Measurements from ENCODE around the gene PTPMT1. TPM values are rescaled to one million over a fixed set of nuclear protein-coding genes. Genes with fewer than 3 reads are reported as not detected.
A peak's percentile ranks its signal among the peaks of the same experiment; 100 is the strongest.

The PTPMT1 gene
- polyA plus RNA-seq, 4 donors: 50.9 to 65.6 (median 58.7) TPM

DNA sequence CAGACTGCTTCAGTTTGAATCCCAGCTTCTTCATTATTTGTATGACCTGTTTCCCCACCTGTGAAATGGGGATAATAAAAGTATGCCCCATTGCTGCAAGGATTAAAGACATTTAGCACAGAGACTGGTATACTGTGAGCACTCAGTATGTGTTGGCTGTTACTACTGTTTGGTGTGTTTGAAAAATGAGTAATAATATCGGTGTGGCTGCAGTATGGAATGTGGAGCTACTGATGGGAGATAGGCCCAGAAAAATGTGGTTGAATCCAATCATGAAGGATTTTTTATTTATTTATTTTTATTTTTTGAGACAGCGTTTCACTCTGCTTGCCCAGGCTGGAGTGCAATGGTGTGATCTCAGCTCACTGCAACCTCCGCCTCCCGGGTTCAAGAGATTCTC lies 37.9 kb downstream of the PTPMT1 start:
- no peak for DNase-seq (ENCODE audit: low read depth in 4 of 4, low spot score in 2 of 4)

DNA sequence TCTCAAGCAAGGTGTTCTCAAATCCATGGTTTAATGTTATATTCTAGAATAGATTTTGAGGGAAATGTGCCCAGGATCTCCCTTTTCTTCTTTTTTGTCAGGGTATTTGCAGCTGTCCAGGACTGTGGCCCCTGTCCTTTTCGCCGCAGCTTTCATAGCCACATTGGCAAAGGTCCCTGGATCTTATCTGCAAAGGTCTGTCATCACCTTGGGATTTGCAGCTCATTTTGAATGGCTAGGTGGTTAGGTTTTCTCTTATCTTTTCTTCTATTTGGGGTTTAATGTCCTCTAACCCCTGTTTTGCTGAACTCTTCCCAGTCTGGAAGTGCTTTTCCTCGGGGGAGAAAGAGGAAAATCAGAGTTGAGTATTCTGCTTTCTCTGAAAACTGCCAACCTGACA lies 40.5 kb downstream of the PTPMT1 start:
- DNase-seq (ENCODE audit: low read depth in 4 of 4, low spot score in 2 of 4): no peak

DNA sequence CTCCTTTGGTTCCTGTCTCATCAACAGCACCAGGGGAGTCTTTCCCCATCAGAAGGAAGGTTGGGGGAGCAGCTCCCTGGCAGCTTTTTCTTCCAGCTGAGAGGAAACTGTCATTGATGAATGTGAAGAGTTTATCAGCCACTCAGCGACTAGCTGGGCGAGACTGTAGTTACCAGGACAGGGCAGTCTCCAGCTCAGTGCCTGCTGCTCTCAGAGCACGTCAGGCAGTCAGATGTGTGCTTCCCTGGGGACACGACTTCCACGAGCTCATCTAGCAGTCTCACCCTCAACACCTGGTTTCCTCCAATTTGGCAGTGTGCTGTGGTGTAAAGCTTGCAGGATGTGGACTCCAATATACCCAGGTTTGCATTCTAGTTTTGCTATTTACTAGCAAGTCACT lies 41.3 kb downstream of the PTPMT1 start:
- no peak for DNase-seq (ENCODE audit: low read depth in 4 of 4, low spot score in 2 of 4)

DNA sequence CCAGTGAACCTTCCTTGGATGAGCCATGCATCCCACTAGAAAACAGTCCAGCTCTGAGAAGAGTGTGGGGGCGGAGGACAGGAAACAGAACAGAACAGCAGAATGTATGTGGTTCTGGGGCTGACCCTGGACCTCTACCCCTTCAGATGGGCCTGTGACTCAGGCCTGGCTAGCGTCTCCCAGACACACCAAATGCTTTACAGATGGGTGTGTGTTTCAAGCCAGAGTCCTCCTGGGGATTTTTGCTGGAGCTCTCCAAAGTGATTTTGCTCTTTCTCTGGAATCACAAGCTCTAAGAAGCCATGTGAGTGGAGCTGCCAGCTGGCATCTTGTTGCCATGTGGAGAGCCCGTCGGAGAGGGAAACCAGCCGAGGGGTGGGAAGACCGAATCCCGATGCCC lies 42.0 kb downstream of the PTPMT1 start:
- no peak for DNase-seq (ENCODE audit: low read depth in 4 of 4, low spot score in 2 of 4)

DNA sequence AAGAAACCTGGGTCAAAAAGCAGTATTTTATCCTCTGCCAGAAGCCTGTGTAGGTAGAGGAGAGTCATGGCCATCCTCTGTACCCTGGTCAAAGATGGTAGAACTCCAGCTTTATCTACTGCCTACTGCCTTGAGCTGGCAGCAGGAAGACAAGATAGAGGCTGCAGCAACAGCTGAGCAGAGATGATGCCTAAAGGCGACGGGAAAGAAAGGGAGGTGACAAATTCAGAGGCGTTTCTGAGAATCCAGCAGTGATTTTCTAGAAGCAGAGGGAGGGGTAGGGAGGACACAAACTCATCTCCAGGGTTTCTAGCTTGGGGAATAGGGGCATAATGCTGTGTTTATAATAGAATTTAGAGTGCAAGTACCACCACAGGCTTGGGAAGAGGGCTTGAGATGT lies 44.3 kb downstream of the PTPMT1 start:
- no peak for DNase-seq (ENCODE audit: low read depth in 4 of 4, low spot score in 2 of 4)

DNA sequence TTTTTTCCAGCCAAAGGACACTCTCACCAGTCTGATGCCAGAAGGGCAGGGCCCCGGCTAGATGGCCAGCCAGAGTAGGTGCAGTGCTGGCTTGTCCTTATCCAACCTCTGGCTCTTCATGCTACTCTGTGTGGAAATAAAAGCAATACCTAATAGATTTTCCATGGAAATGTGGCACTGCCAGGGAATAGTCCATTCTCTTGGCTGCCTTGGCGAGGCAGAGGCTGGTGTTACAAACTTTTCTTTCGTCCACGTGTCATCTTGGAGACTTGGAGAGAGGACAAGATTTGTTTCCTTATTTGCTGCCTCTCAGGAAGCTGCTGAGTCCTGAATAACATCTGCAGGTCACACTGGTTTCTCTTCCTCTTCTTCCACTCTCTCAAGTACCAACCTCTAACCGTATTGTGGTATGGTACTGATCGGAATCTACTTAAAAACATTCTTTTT lies 46.0 kb downstream of the PTPMT1 start:
- DNase-seq (ENCODE audit: low read depth in 4 of 4, low spot score in 2 of 4): no peak

DNA sequence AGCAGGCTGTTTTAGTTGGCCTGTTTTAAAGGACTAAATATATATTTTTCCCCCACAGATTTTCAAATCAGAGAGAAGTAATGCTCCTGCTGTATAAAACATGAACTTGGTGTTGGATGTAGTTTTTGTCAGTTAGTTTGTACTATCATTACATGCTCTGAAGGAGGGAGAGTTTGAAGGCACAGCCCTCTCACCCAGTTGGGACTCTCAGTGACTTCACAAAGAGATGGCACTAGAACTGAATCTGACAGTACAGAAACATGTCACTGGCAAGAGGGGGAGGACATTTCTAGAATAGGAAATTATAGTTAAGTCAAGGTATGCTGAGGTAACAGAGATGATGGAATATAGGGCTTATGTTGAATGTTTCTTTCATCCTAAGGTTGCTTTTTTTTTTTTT lies 49.9 kb downstream of the PTPMT1 start:
- DNase-seq (ENCODE audit: low read depth in 4 of 4, low spot score in 2 of 4): no peak

DNA sequence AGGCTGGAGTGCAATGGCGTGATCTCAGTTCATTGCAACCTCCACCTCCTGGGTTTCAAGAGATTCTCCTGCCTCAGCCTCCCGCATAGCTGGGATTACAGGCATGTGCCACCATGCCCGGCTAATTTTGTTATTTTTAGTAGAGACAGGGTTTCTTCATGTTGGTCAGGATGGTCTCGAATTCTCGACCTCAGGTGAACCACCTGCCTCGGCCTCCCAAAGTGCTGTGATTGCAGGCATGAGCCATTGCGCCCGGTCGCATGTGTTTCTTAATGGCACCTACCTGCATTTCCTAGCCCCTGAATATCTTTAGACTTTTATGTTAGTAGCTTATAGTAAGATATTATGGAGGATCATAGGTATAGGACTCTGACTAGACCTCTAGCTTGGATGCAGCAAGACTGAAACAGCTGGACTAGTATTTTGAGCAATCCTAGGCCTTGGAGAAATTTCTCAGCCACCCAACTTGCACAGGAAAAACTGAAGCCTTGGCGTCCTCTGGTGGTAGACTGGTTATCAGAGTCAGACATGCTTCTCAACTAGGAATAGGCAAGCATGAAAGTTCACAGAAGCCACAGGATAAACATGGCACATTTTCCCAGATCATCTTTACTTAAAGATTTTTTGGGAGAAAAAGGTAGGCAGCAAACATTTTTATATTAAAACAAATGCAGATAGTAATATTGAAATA lies 51.5 kb downstream of the PTPMT1 start:
- DNase-seq (ENCODE audit: low read depth in 4 of 4, low spot score in 2 of 4): peak in 1 of 4 donors; percentile 44

DNA sequence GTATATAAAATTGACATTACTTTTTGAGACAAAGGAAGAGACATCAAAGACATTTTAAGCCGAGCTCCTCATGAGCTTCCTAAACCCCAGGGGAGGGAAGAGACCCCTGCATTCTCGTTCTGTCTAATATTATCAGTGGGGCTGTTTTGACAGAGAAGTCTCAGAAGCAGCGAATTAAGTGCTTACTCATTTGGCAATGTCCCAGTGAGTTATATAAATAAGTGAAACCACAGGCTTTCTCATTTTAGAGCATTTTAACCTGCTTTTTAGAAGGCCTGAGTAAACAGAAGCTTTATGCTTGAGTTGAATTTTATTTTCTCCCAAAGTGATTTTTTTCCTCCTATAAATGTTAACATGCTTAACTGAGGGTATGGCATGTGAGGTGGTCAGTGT lies 52.0 kb downstream of the PTPMT1 start:
- no peak for DNase-seq (ENCODE audit: low read depth in 4 of 4, low spot score in 2 of 4)

DNA sequence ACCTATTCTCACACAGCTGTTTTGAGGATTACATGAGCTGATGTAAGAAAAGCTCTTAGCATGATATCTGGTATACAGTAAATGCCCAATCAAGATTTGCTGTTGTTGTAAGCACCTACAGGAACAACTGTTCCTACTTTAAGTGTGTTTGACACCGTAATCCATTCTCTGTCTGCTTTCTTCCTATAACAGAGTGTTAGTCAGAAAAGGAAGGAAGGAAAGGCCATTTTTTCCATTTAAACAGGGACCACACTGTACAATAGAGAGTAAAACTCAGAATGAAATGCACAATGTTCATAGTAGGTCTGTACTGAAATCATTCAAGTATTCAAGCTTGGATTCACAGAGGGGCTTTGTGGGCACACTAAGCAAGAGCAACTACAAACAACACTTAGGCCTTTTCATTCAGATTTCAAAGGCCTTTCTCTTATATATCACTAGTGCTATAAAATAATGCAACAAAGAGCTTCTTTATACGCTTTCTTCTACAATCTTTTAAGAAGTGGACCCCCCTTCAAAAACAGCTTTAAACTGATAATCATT lies 55.5 kb downstream of the PTPMT1 start:
- DNase-seq (ENCODE audit: low read depth in 4 of 4, low spot score in 2 of 4): no peak

Other genes with a start within 250 kb of the PTPMT1 start
- under 1 TPM in 3 of 4 donors, not detected in 1; 0.05 to 0.14 (median 0.08) TPM for gene MYBPC3, start 212.9 kb upstream of the PTPMT1 start, polyA plus RNA-seq (ENCODE audit: insufficient read length in 4 of 4)
- 1 to 10 TPM; 3.0 to 6.7 (median 4.8) TPM for gene SPI1, start 187.1 kb upstream of the PTPMT1 start, polyA plus RNA-seq (ENCODE audit: insufficient read length in 4 of 4)
- 10 to 100 TPM; 42.7 to 75.5 (median 65.3) TPM for gene SLC39A13, start 157.0 kb upstream of the PTPMT1 start, polyA plus RNA-seq (ENCODE audit: insufficient read length in 4 of 4)
- gene PSMC3, start 139.2 kb upstream of the PTPMT1 start, polyA plus RNA-seq (ENCODE audit: insufficient read length in 4 of 4): 100 to 1,000 TPM; 126 to 176 (median 155) TPM
- under 1 TPM in 3 of 4 donors, not detected in 1; 0.10 to 0.30 (median 0.21) TPM for gene RAPSN, start 116.5 kb upstream of the PTPMT1 start, polyA plus RNA-seq (ENCODE audit: insufficient read length in 4 of 4)
- gene CELF1, start 12.5 kb upstream of the PTPMT1 start, polyA plus RNA-seq (ENCODE audit: insufficient read length in 4 of 4): 100 to 1,000 TPM in 2 of 4 donors, 10 to 100 TPM in 2; 82.8 to 132 (median 107) TPM
- 10 to 100 TPM; 25.6 to 28.3 (median 26.6) TPM for gene KBTBD4, start 13.4 kb downstream of the PTPMT1 start, polyA plus RNA-seq (ENCODE audit: insufficient read length in 4 of 4)
- gene NDUFS3, start 13.5 kb downstream of the PTPMT1 start, polyA plus RNA-seq (ENCODE audit: insufficient read length in 4 of 4): 100 to 1,000 TPM; 134 to 154 (median 150) TPM
- gene FAM180B, start 21.1 kb downstream of the PTPMT1 start, polyA plus RNA-seq (ENCODE audit: insufficient read length in 4 of 4): under 1 TPM; 0.21 to 0.63 (median 0.44) TPM
- gene C1QTNF4, start 28.8 kb downstream of the PTPMT1 start, polyA plus RNA-seq (ENCODE audit: insufficient read length in 4 of 4): 10 to 100 TPM in 2 of 4 donors, 1 to 10 TPM in 2; 4.3 to 13.8 (median 10.4) TPM
- 100 to 1,000 TPM in 3 of 4 donors, 10 to 100 TPM in 1; 98.2 to 117 (median 108) TPM for gene MTCH2, start 77.0 kb downstream of the PTPMT1 start, polyA plus RNA-seq (ENCODE audit: insufficient read length in 4 of 4)
- gene AGBL2, start 149.8 kb downstream of the PTPMT1 start, polyA plus RNA-seq (ENCODE audit: insufficient read length in 4 of 4): 10 to 100 TPM in 2 of 4 donors, 1 to 10 TPM in 2; 5.1 to 13.9 (median 10.2) TPM
- 100 to 1,000 TPM in 2 of 4 donors, 10 to 100 TPM in 2; 74.6 to 217 (median 143) TPM for gene FNBP4, start 201.7 kb downstream of the PTPMT1 start, polyA plus RNA-seq (ENCODE audit: insufficient read length in 4 of 4)

Data from left renal cortex interstitium (tissue), 4 donors.